Endodermal cell (in vitro differentiated cells): Measurements from ENCODE around the gene P2RY8. TPM values are rescaled to one million over a fixed set of nuclear protein-coding genes. Genes with fewer than 3 reads are reported as not detected.

Experiments
- DNase-seq: peaks from one replicate; pipeline ENCODE4 v3.0.0-alpha.2; 2017
- H3K27ac ChIP-seq: 2 replicates; pipeline ENCODE4 v1.5.1; 2013; ENCODE audit warnings: mild to moderate bottlenecking, low read depth, low read length, moderate library complexity
- H3K27me3 ChIP-seq: 2 replicates; pipeline ENCODE4 v1.6.1; 2013; ENCODE audit warnings: mild to moderate bottlenecking, low read length, moderate library complexity; ENCODE audit not compliant: insufficient read depth, control insufficient read depth, poor library complexity, severe bottlenecking
- H3K36me3 ChIP-seq: 2 replicates; pipeline ENCODE4 v1.7.0; 2013; ENCODE audit warnings: mild to moderate bottlenecking, low read length, moderate library complexity; ENCODE audit not compliant: control insufficient read depth, insufficient read depth
- H3K4me1 ChIP-seq: one replicate; pipeline ENCODE4 v1.7.0; 2013; ENCODE audit warnings: low read length; ENCODE audit not compliant: control insufficient read depth, insufficient read depth
- H3K4me3 ChIP-seq: 2 replicates; pipeline ENCODE4 v1.5.1; 2013; ENCODE audit warnings: mild to moderate bottlenecking, low read length, moderate library complexity
- H3K9ac ChIP-seq: 2 replicates; pipeline ENCODE4 v1.6.1; 2013; ENCODE audit warnings: mild to moderate bottlenecking, low read length, moderate library complexity; ENCODE audit not compliant: poor library complexity, severe bottlenecking; ENCODE audit errors: extremely low read depth
- H3K9me3 ChIP-seq: 2 replicates; pipeline ENCODE4 v1.6.1; 2013; ENCODE audit warnings: mild to moderate bottlenecking, low read length, moderate library complexity; ENCODE audit not compliant: control insufficient read depth
- H3K27ac Mint-ChIP-seq: 2 replicates; pipeline ENCODE4 v1.8.0; 2020; ENCODE audit warnings: mixed read lengths
- H3K27me3 Mint-ChIP-seq: 2 replicates; pipeline ENCODE4 v1.8.0; 2021; ENCODE audit warnings: mild to moderate bottlenecking, mixed read lengths; ENCODE audit not compliant: insufficient read depth
- H3K36me3 Mint-ChIP-seq: 2 replicates; pipeline ENCODE4 v1.8.0; 2020; ENCODE audit warnings: low read depth, mixed read lengths
- H3K4me1 Mint-ChIP-seq: 2 replicates; pipeline ENCODE4 v1.8.0; 2020; ENCODE audit warnings: mixed read lengths
- H3K4me3 Mint-ChIP-seq: 2 replicates; pipeline ENCODE4 v1.8.0; 2020; ENCODE audit warnings: mild to moderate bottlenecking, moderate library complexity, mixed read lengths
- H3K9me3 Mint-ChIP-seq: 2 replicates; pipeline ENCODE4 v1.8.0; 2020; ENCODE audit warnings: mild to moderate bottlenecking, mixed read lengths
- WGBS, 2 experiments: methylation state at CpG; one replicate each; pipeline versions ENCODE4 v1.1.5 to v1.1.7; 2013; ENCODE audit warnings: missing lambda C conversion rate in 2 of 2, mixed read lengths in 1 of 2; ENCODE audit not compliant: insufficient coverage in 1 of 2, insufficient read length in 1 of 2; 5-methylcytosine and 5-hydroxymethylcytosine counted together
- total RNA-seq, 2 donors: library from RNA; stranded (reverse); fragmentation: NEBNext Ultra II Directional in 1 of 2; extraction: Animal tissue kit (Norgen Biotek cat#: 25700) in 1 of 2; gene quantifications; 2 replicates in 1 of 2; 3 replicates in 1 of 2; pipeline ENCODE4 v1.2.1, GENCODE V29; 2021
- TF ChIP-seq, protein P1 (sequence below): fragments of 200-600 bp; sonication (generic); conservative IDR thresholded peaks from 2 replicates; pipeline ENCODE4 v1.5.0; 2021; ENCODE audit warnings: antibody characterized with exemption, mild to moderate bottlenecking

P2RY8 gene
- total RNA-seq, 2 donors from 2014 or later, result not detected

GRCh38 chrX:1451661-1452515 lies 85.1 kb downstream of the P2RY8 start:
- no peaks in the 10 kb centered on the region for H3K4me1 ChIP-seq
- no peaks in the 10 kb centered on the region for H3K27me3 ChIP-seq
- peak; percentile 46 for DNase-seq
- peaks cover 4% of the 10 kb centered on the region for H3K27me3 Mint-ChIP-seq
- H3K36me3 Mint-ChIP-seq, result peaks cover 33% of the 10 kb centered on the region
- peak overlapping the region; percentile 92 for H3K4me3 ChIP-seq
- H3K27ac Mint-ChIP-seq, result peak overlapping the region; percentile 89
- peaks cover 24% of the 10 kb centered on the region for H3K36me3 ChIP-seq
- TF ChIP-seq, protein P1, sequence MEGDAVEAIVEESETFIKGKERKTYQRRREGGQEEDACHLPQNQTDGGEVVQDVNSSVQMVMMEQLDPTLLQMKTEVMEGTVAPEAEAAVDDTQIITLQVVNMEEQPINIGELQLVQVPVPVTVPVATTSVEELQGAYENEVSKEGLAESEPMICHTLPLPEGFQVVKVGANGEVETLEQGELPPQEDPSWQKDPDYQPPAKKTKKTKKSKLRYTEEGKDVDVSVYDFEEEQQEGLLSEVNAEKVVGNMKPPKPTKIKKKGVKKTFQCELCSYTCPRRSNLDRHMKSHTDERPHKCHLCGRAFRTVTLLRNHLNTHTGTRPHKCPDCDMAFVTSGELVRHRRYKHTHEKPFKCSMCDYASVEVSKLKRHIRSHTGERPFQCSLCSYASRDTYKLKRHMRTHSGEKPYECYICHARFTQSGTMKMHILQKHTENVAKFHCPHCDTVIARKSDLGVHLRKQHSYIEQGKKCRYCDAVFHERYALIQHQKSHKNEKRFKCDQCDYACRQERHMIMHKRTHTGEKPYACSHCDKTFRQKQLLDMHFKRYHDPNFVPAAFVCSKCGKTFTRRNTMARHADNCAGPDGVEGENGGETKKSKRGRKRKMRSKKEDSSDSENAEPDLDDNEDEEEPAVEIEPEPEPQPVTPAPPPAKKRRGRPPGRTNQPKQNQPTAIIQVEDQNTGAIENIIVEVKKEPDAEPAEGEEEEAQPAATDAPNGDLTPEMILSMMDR, result no peak
- H3K9me3 Mint-ChIP-seq, result peaks cover 33% of the 10 kb centered on the region
- H3K27ac ChIP-seq, result no peak overlapping the region
- 18 to 30% methylated on average over 4 to 23 of the region's 23 CpGs for WGBS, 2 experiments
- no peaks in the 10 kb centered on the region for H3K4me1 Mint-ChIP-seq
- H3K9ac ChIP-seq, result peak overlapping the region; percentile 87
- H3K9me3 ChIP-seq, result peaks cover 29% of the 10 kb centered on the region
- peak overlapping the region; percentile 81 for H3K4me3 Mint-ChIP-seq

- 86 to 100% methylated on average over 1 to 6 of the region's 6 CpGs for WGBS, 2 experiments
- Mint-ChIP-seq H3K36me3 (peaks cover 37% of the 10 kb centered on the region), H3K27ac (no peak overlapping the region), H3K27me3 (peaks cover 4% of the 10 kb centered on the region), H3K4me3 (peak overlapping the region; percentile 81), H3K4me1 (no peaks in the 10 kb centered on the region), H3K9me3 (peaks cover 35% of the 10 kb centered on the region)
- Histone ChIP-seq H3K4me3 (peak overlapping the region; percentile 92), H3K27me3 (no peaks in the 10 kb centered on the region), H3K36me3 (peaks cover 24% of the 10 kb centered on the region), H3K9ac (no peak overlapping the region), H3K27ac (no peak overlapping the region), H3K9me3 (peaks cover 29% of the 10 kb centered on the region), H3K4me1 (no peaks in the 10 kb centered on the region)
- DNase-seq, result no peak
- TF ChIP-seq, protein P1, result no peak
Observed at GRCh38 chrX:1451251-1451660, 85.7 kb downstream of the P2RY8 start.

DNA sequence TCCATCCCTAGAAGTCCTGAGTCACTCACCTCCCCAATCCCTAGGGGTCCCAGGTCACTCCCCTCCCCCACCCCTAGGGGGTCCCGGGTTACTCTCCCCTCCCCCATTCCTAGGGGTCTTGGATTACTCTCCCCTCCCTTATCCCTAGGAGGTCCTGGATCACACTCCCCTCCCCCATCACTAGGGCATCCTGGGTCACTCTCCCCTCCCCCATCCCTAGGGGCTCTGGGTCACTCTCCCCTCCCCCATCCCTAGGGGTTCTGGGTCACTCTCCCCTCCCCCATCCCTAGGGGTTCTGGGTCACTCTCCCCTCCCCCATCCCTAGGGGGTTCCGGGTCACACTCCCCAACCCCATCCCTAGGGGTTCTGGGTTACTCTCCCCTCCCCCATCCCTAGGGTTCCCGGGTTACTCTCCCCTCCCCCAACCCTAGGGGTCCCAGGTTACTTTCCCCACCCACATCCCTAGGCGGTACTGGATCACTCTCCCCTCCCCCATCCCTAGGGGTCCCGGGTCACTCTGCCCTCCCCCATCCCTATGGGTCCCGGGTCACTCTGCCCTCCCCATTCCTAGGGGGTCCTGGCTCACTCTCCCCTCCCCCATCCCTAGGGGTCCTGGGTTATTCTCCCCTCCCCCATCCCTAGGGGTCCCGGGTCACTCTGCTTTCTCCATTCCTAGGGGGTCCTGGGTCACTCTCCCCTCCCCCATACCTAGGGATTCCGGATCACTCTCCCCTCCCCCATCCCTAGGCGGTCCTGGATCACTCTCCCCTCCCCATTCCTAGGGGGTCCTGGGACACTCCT lies 86.4 kb downstream of the P2RY8 start:
- H3K27me3 ChIP-seq, result no peaks in the 10 kb centered on the region
- peaks cover 29% of the 10 kb centered on the region for H3K9me3 ChIP-seq
- H3K9me3 Mint-ChIP-seq, result peaks cover 37% of the 10 kb centered on the region
- peaks cover 44% of the 10 kb centered on the region for H3K36me3 Mint-ChIP-seq
- no peaks in the 10 kb centered on the region for H3K4me1 ChIP-seq
- H3K4me3 ChIP-seq, result peak overlapping the region; percentile 92
- TF ChIP-seq, protein P1, result peak; percentile 17
- DNase-seq, result peak; percentile 32
- no peak overlapping the region for H3K27ac ChIP-seq
- H3K27me3 Mint-ChIP-seq, result no peaks in the 10 kb centered on the region
- H3K4me3 Mint-ChIP-seq, result no peak overlapping the region
- no peaks in the 10 kb centered on the region for H3K4me1 Mint-ChIP-seq
- H3K9ac ChIP-seq, result no peak overlapping the region
- H3K36me3 ChIP-seq, result peaks cover 24% of the 10 kb centered on the region
- no peak overlapping the region for H3K27ac Mint-ChIP-seq
- WGBS, 2 experiments, result 0 to 86% methylated on average over 1 to 9 of the region's 9 CpGs
